GM12878 (cell line): ENCODE measurements around the gene ACSF3. TPM values are rescaled to one million over a fixed set of nuclear protein-coding genes. Genes with fewer than 3 reads are reported as not detected.
A peak's percentile ranks its signal among the peaks of the same experiment; 100 is the strongest.

ENCODE experiments used
- ATAC-seq: fragments of 200-7000 bp; cut with Tn5 transposase; 3 replicates; pipeline ENCODE4 v1.9.1; 2020; ENCODE audit warnings: mild to moderate bottlenecking, moderate library complexity
- BruUV-seq: library from RNA; stranded (reverse); fragments of 400-500 nt; replicated peaks from 2 replicates; lab custom pipeline; 2021; lab: Mats Ljungman, UMichigan
- CTCF ChIA-PET: fragments of 300-600 bp; sonication (Branson Sonifier 250); formaldehyde crosslinking; extraction: SDS; loops from one replicate; lab custom pipeline; 2021; ENCODE audit warnings: inconsistent platforms; lab: Yijun Ruan, JAX
- POLR2A ChIA-PET: fragments of 350-600 bp; formaldehyde crosslinking; extraction: SDS; loops from one replicate; lab custom pipeline; 2021; ENCODE audit warnings: inconsistent platforms; lab: Charles Lee
- RAD21 ChIA-PET: fragments of 300-600 bp; sonication (Branson Sonifier 250); formaldehyde crosslinking; loops from one replicate; lab custom pipeline; 2023; ENCODE audit warnings: antibody characterized with exemption; ENCODE audit not compliant: unreplicated experiment; lab: Charles Lee
- SMC1A ChIA-PET: fragments of 300-600 bp; sonication (Branson Sonifier 250); formaldehyde crosslinking; loops from one replicate; lab custom pipeline; 2023; ENCODE audit not compliant: unreplicated experiment, uncharacterized antibody; lab: Charles Lee
- DNase-seq: peaks from one replicate; pipeline ENCODE4 v3.0.0-alpha.2; 2011; ENCODE audit warnings: low read depth, low spot score
- FAIRE-seq: peaks from 3 replicates; lab custom pipeline; 2011; peaks lifted over from hg19 to GRCh38; lab: Jason Lieb, UNC
- H2AFZ ChIP-seq: 2 replicates; pipeline ENCODE4 v1.6.0; 2011; ENCODE audit warnings: low read depth, low read length, control low read depth; ENCODE audit not compliant: control insufficient read depth
- H3K27ac ChIP-seq: 2 replicates; pipeline ENCODE4 v1.5.1; 2011; ENCODE audit warnings: control low read depth; ENCODE audit not compliant: control insufficient read depth, insufficient read depth
- H3K27me3 ChIP-seq, 2 experiments: replicated peaks in 1 of 2; 2 replicates each; pipeline versions ENCODE4 v1.6.0 to v1.6.1; 2011; ENCODE audit warnings: low read length in 1 of 2; ENCODE audit not compliant: control insufficient read depth in 2 of 2, insufficient read depth in 2 of 2
- H3K36me3 ChIP-seq, 2 experiments: 2 replicates each; pipeline ENCODE4 v1.5.1; 2011; ENCODE audit warnings: low read length in 1 of 2; ENCODE audit not compliant: control insufficient read depth in 2 of 2, insufficient read depth in 2 of 2
- H3K4me1 ChIP-seq: 2 replicates; pipeline ENCODE4 v1.6.1; 2011; ENCODE audit warnings: mild to moderate bottlenecking, low read length, moderate library complexity, mixed read lengths; ENCODE audit not compliant: control insufficient read depth, insufficient read depth
- H3K4me2 ChIP-seq: 2 replicates; pipeline ENCODE4 v1.6.0; 2011; ENCODE audit warnings: control low read depth; ENCODE audit not compliant: control insufficient read depth, insufficient read depth
- H3K4me3 ChIP-seq: fragments of 200-600 bp; sonication (generic); 2 replicates; pipeline ENCODE4 v1.5.1; 2016
- H3K79me2 ChIP-seq: 2 replicates; pipeline ENCODE4 v1.6.0; 2011; ENCODE audit warnings: low read length; ENCODE audit not compliant: control insufficient read depth, insufficient read depth
- H3K9ac ChIP-seq: 2 replicates; pipeline ENCODE4 v1.8.0; 2011; ENCODE audit warnings: low read length, control low read depth, mixed read lengths; ENCODE audit not compliant: control insufficient read depth, insufficient read depth
- H3K9me3 ChIP-seq: replicated peaks from 3 replicates; pipeline ENCODE4 v1.5.1; 2011; ENCODE audit warnings: mild to moderate bottlenecking, low read length; ENCODE audit not compliant: control insufficient read depth, insufficient read depth
- H4K20me1 ChIP-seq: 2 replicates; pipeline ENCODE4 v1.6.0; 2011; ENCODE audit not compliant: control insufficient read depth, insufficient read depth
- EP300 ChIP-seq, 2 experiments: fragments of 150-350 bp in 1 of 2; IDR thresholded peaks; 2 replicates each; pipeline ENCODE4 v1.6.1; 2011 to 2012; ENCODE audit warnings: low read depth in 2 of 2, low read length in 2 of 2, borderline replicate concordance in 1 of 2, improper control_type of control experiment in 1 of 2, inconsistent platforms in 1 of 2; ENCODE audit not compliant: control insufficient read depth in 1 of 2
- MEF2B ChIP-seq: fragments of 450-650 bp; IDR thresholded peaks from 2 replicates; pipeline ENCODE4 v1.6.1; 2018; ENCODE audit warnings: mild to moderate bottlenecking, moderate library complexity; ENCODE audit not compliant: partially characterized antibody, poor library complexity, severe bottlenecking
- PAX5 ChIP-seq: IDR thresholded peaks from 2 replicates; pipeline ENCODE4 v1.6.1; 2011; ENCODE audit warnings: low read depth, low read length, borderline replicate concordance
- PBX3 ChIP-seq: IDR thresholded peaks from 2 replicates; pipeline ENCODE4 v1.6.1; 2011; ENCODE audit warnings: mild to moderate bottlenecking, low read depth, low read length, moderate library complexity; ENCODE audit not compliant: insufficient replicate concordance
- RAD21 ChIP-seq: IDR thresholded peaks from 2 replicates; pipeline ENCODE4 v1.6.1; 2011; ENCODE audit warnings: mild to moderate bottlenecking, low read depth, low read length, moderate library complexity; ENCODE audit not compliant: insufficient read depth
- TCF12 ChIP-seq: IDR thresholded peaks from 2 replicates; pipeline ENCODE4 v1.6.1; 2011; ENCODE audit warnings: low read depth, mild to moderate bottlenecking, low read length
- ZNF622 ChIP-seq: fragments of 450-650 bp; IDR thresholded peaks from 2 replicates; pipeline ENCODE4 v1.6.1; 2017; ENCODE audit warnings: mild to moderate bottlenecking, inconsistent platforms
- WGBS: methylation state at CpG from one replicate; pipeline ENCODE4 v1.1.6; 2016; ENCODE audit warnings: low lambda C conversion rate; ENCODE audit not compliant: insufficient replicate concordance, insufficient coverage; ENCODE audit errors: missing lambda C conversion rate; 5-methylcytosine and 5-hydroxymethylcytosine counted together
- in situ Hi-C: fragments of 300-500 bp; cut with MboI; formaldehyde crosslinking; loops from 9 replicates; pipeline ENCODE4 v1.14.3; 2018; ENCODE audit warnings: mixed read lengths
- intact Hi-C: fragments of 100-400 bp; cut with micrococcal nuclease; formaldehyde crosslinking; loops from one replicate; pipeline ENCODE4 v1.14.2; 2022; ENCODE audit not compliant: unreplicated experiment
- polyA plus RNA-seq, 11 experiments: library from polyadenylated mRNA; depleted of rRNA in 4 of 11; unstranded in 6 of 11; stranded (reverse) in 5 of 11; fragments of >200 nt; fragmentation: Nextera tagmentation in 4 of 11; fragmentation: Illumina TruSeq in 1 of 11; extraction: Ambion mirVana in 4 of 11; extraction: Trizol in 1 of 11; gene quantifications; 1 replicate in 1 of 11; 2 replicates in 10 of 11; pipeline versions ENCODE4 v1.2.1 to v1.2.3, GENCODE V29; 2011 to 2016; ENCODE audit warnings: inconsistent platforms in 2 of 11, missing spikeins in 2 of 11, low read depth in 1 of 11
- total RNA-seq, 4 experiments: library from RNA; depleted of rRNA in 3 of 4; stranded (reverse); fragments of >200 nt in 3 of 4; fragmentation: Illumina TruSeq in 1 of 4; extraction: Trizol in 1 of 4; gene quantifications; 2 replicates each; pipeline versions ENCODE4 v1.2.1 to v1.2.3, GENCODE V29; 2013 to 2021

The ACSF3 gene
- total and polyA plus RNA-seq, 10 of the 15 experiments (the other 5 are each of a cell fraction or from before 2014, with no cell fraction given), result 1.0 to 44.4 (median 25.8) TPM

- WGBS, result 57% methylated on average over 26 of the region's 28 CpGs
- RAD21 ChIA-PET, result no interaction called here
- no TSS peak for BruUV-seq
- SMC1A ChIA-PET, result no interaction called here
- Histone ChIP-seq H3K4me1 (no peaks in the 10 kb centered on the region), H3K79me2 (no peaks in the 10 kb centered on the region), H3K4me3 (no peak overlapping the region), H4K20me1 (no peaks in the 10 kb centered on the region), H3K27me3 (no peaks in the 10 kb centered on the region), H3K4me2 (no peak overlapping the region), H2AFZ (no peak overlapping the region)
- CTCF ChIA-PET, result no interaction called here
- in situ Hi-C loops, result no loop called here
- ATAC-seq, result no peak
- intact Hi-C loops, result no loop called here
- TF ChIP-seq ZNF622 (no peak), PAX5 (no peak), MEF2B (peak; percentile 47), PBX3 (no peak), EP300 (IDR thresholded peaks at IDR 0.05; ENCODE audit: borderline replicate concordance in 1 of 2, control insufficient read depth in 1 of 2, low read depth in 2 of 2, low read length in 2 of 2) (no peak), RAD21 (no peak), TCF12 (no peak)
- TF ChIP-seq, all 136 proteins: peak for 1
- Histone ChIP-seq H3K27ac (no peak overlapping the region), H3K9ac (no peak overlapping the region), H3K36me3 (no peaks in the 10 kb centered on the region), H3K9me3 (no peaks in the 10 kb centered on the region)
- POLR2A ChIA-PET, result no interaction called here
- DNase-seq (no peak), FAIRE-seq (no peak)
Measured at GRCh38 chr16:89190150-89190958, 96.7 kb downstream of the ACSF3 start.
